Ramos (cell line): Measurements from ENCODE around the gene TRIM6.
"Not testable (repeated sequence)": the region's sequence is repeated elsewhere in the genome, so short reads cannot be mapped to it uniquely, and the experiment has no call there.

Experiments used
- in situ Hi-C: fragments of 300-500 bp; cut with MboI; formaldehyde crosslinking; loops from one replicate; pipeline ENCODE4 v1.14.3; 2022; ENCODE audit warnings: low sequenced_read_pairs; ENCODE audit not compliant: unreplicated experiment

TRIM6 gene

DNA sequence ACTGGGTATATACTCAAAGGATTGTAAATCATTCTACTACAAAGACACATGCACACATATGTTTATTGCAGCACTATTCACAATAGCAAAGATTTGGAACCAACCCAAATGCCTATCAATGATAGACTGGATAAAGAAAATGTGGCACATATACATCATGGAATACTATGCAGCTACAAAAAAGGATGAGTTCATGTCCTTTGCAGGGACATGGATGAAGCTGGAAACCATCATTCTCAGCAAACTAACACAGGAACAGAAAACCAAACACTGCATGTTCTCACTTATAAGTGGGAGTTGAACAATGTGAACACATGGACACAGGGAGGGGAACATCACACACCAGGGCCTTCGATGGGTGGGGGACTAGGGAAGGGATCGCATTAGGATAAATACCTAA, 60.5 kb downstream of the TRIM6 start:
- in situ Hi-C loops = not testable (repeated sequence)

DNA sequence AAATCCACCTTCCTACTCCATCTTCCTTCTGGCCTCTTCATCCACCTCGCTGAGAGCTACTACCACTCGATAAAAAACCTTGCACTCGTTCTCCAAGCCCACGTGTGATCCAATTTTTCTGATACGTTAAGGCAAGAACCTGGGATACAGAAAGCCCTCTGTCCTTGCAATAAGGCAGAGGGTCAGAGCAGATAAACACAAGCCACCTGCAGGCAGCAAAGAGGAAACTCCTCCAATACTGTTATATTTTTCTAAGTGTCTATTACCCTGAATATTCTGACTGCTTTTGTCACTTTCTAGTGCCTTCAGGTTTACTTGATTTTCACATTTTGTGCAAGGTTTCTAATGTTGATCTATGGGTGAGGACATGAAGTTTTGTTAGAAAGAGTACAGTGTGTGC, 61.9 kb downstream of the TRIM6 start:
- in situ Hi-C loops = no loop called here
